ENCODE results near the gene ATP6V1G2. TPM values are rescaled to one million over a fixed set of nuclear protein-coding genes. Genes with fewer than 3 reads are reported as not detected.
A peak's percentile ranks its signal among the peaks of the same experiment; 100 is the strongest.
"Not testable (repeated sequence)": the region's sequence is repeated elsewhere in the genome, so short reads cannot be mapped to it uniquely, and the experiment has no call there.

ATP6V1G2 gene
- polyA plus RNA-seq (ENCODE audit: insufficient read length in 10 of 10): 1 to 10 TPM; 2.5 to 5.9 (median 3.9) TPM
- long read RNA-seq, donor 1, partial matches to known transcripts: 0 of 1 reads
- long read RNA-seq, donor 1, other reads (novel, unspliced or antisense): 0 of 1 reads
- long read RNA-seq, donor 2, partial matches to known transcripts: 0 of 1 reads
- long read RNA-seq, donor 2, other reads (novel, unspliced or antisense): 0 of 1 reads
- long read RNA-seq, donor 3: 0 reads
- long read RNA-seq, donor 4, partial matches to known transcripts: 0 of 1 reads
- long read RNA-seq, donor 4, other reads (novel, unspliced or antisense): 0 of 1 reads
- long read RNA-seq, donor 5, partial matches to known transcripts: 21 of 27 reads
- long read RNA-seq, donor 5, other reads (novel, unspliced or antisense): 5 of 27 reads
- long read RNA-seq, donor 6, partial matches to known transcripts: 0 of 2 reads
- long read RNA-seq, donor 6, other reads (novel, unspliced or antisense): 0 of 2 reads
- long read RNA-seq, donor 7: 0 reads
- long read RNA-seq, donor 8: 0 reads
- long read RNA-seq, donor 9: 0 reads

DNA sequence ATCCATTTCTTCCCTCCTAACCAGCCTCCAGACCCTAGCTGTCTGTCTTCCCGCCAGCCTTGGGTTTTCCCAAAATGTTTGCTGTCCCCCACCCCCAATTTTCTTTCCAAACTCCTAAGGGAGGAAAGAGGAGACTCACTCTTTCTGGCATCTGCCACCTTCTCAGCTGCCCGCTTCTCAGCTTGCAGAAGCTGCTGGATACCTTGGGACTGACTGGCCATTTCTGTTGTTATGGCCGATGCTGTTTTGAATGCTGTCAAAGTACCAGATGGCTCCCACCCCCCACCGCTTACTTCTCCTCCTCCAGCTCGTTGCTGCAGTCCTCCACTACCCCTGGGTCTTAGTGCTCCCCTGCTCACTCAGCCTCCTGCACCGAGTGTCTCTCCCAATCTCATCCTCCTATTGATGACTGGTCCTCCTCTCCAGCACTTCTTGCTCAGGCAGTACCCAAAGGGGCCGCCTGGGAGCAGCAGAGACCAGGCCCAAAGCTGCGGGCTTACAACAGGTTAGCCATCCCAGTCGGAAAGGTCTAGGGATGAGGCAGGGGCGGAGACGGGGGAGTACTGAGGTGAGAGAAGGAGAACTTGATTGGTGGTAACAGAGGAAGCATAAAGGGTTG is at the start of gene ATP6V1G2:
Gene ATP6V1G2 (minus strand): TSS at position 270 of the 619 bp plus-strand sequence. CDS start 49 bp downstream, at position 221.
- DNase-seq: peak; percentile 89 to 96 (median 90)

DNA sequence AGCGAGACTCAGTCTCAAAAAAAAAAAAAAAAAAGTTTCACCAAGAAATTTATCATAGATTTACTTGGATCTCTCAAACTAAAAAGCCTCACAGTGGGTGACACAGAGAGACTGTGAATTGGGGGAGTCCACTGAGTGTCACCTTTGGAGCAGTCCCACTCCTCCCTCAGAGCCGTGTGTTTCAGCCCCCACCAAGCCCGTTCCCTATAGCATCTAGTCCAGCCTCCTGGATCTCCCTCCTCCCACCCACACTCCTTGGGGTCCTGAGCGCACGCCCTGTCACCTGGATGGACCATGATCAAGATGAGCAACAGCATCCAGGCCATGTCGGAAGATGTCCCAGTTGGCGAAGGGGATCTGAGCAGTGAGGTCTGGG is 46.0 kb upstream of the ATP6V1G2 start:
- DNase-seq: no peak

DNA sequence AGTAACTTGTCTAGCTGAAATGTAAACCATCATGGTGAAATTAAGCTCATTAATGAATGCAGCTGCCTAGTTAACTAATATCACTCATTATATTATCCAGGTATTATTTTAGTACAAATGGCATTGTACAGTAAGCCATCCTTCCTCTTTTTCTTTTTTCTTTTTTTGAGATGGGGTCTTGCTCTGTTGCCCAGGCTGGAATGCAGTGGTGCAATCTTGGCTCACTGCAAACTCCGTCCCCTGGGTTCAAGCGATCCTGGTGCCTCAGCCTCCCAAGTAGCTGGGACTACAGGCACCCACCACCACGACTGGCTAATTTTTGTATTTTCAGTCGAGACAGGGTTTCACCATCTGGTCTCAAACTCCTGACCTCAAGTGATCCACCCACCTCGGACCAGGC is 44.3 kb upstream of the ATP6V1G2 start:
- not testable (repeated sequence) for DNase-seq

DNA sequence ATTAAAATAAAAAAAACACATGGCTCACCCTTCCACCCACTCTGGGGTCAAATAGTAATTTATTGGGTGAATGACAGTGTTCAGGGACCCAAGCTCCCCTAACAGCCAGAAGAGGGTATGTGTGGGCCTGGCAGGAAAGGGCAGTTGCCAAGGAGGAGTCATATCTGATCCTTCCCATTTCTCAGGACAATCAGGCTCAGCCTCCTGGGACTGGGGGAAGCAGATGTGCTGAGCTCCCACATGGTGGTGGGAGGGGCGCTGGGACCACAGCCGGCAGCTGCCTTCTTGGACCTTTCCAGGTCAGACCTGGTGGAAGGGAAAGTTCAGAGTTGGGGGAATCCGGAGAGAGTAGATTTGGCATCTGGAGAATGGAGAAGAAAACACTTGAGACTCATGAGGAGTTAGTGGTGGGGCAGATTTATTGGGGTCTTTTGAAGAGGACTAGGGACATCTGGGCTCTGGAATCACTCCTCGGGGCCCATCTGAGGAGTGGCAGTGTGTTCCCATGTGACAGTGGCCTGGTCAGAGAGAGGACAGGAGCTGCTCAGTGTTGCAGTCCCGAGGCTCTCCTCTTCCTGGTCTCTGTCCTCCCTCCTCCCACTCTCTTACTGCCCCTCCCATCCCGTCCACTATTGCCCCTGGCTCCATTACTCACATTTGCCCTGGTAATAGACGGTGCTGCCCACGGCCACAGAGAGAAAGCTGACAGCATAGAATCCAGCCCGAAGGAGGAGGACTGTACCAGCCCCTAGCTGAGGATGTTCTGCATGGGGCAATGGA is 42.7 kb upstream of the ATP6V1G2 start:
- DNase-seq: no peak

DNA sequence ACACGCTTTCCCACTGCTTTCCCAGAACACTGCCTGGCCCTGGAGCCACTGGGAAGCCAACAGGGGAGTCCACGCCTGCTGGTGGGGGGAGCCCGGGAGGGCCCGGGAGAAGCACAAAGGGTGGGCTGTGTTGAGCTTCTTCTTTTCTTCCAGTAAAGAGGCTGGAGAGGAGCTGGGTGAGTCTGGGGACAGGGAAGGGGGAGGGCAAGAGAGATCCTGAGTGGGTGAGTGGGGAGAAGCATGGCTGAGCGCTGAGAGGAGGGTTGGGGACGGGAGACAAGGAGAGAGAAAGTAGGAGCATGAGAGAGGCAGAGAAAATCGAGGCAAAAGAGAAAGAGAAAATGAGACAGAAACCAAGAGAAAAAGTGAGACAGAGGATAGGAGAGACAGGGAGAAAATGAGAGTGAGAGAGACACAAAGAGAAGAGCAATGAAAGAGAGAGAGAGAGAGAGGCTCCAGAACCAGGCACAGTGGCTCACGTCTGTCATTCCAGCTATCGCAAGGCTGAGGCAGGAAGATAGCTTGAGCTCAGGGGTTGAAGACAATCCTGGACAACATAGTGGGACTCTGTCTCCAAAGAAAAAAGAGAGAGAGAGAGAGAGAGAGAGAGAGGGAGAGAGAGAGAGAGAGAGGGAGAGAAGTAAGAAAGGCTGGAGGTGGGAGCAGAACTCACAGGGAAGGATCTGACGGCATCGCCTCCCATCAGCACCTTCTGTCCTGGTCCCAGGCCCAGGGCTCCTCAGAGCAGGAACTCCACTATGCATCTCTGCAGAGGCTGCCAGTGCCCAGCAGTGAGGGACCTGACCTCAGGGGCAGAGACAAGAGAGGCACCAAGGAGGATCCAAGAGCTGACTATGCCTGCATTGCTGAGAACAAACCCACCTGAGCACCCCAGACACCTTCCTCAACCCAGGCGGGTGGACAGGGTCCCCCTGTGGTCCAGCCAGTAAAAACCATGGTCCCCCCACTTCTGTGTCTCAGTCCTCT is 41.7 kb upstream of the ATP6V1G2 start:
- DNase-seq: no peak

DNA sequence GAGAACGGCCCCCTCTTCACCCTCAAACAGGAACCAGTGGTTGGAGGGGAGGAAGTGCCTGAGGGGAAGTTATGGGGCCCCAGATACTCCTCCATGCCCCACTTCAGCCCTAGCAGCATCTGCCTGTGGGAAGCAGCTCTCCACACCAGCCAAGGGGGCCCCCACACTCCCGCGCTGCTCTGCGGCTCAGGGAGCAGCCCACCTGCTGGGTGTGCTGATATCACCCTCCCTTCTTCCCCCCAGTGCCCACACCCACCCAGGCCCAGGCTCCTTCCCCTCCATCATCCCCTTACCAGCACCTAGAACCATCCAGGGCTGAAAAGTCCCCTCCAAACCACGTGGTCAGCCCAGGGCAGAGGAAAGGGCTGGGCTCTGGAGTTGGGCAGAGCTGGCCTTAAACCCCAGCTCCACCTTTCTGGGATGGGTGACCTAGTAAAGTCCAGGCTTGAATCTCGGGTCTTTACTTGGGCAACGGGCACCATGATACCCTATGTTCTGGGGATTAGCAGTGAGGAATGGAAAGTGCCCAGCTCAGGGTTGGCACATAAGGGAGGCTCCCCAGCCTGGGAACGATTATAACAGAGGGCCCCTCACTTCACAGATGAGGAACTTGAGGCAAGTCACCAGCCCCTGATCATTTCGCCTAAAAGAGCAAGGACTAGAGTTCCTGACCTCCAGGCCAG is 40.3 kb upstream of the ATP6V1G2 start:
- DNase-seq: peak in 1 of 3 donors; percentile 35

DNA sequence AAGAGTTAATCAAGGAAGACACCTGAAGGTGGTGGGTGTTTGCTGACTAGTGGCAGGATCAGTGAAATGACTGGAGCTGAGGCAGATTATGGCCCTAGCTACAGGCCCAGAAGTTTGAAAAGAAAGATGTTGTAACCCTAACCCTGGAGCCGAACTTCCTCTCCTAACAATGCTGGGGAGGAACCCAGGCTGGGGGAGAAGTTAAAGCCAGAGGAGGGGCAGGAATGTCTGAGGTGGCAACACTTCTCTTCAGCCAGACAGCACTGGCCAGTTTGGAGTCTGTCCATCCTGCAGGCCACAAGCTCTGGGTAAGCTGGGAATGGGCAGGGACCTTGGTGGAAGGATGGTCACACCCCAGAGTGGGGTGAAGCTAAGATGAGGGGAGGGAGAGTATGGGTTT is 39.6 kb upstream of the ATP6V1G2 start, which contains the start of gene LST1:
Gene LST1 (plus strand): TSS at position 270 of the 400 bp plus-strand sequence. CDS start 1,023 bp downstream, outside the sequence.
- peak in 1 of 3 donors; percentile 33 for DNase-seq

DNA sequence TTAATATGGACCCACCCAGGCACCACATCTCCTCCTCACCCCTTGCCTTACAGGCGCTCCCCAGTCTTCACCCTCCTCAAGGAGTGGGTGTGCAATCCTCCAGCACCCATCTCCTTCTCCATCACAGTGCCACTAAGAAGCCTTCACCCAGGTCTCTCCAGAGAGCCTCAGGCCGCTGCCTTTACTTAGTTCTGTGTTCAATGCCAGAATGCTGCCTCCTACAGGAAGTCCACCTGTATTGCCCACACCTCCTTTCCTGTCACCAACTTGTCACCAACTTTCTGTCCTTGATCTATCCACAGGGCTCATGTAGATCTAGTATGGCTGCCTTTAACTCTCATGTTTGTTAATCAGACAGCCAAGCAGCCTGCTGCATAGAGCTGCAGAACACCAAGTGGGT is 39.1 kb upstream of the ATP6V1G2 start:
- DNase-seq: no peak

DNA sequence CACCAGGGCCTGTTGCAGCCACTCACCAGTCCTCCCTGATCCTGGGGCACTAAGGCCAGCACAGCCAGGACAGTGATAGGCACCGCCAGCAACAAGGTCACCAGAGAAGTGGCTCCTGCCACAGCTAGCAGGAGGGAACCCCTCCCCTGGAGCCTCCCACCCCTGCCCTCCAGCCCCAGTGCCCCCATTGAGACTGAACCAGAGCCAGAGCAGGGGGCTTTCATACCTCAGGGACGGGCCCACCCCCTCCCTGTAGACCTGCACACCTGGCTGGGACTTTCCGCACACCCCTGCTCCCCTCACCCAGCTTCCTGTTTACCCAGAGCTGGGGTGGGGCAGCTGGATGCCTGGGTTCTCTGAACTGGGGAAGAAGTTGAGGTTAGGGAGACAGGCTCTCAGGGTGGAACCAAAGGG is 35.8 kb upstream of the ATP6V1G2 start, which contains the start of gene LTB:
Gene LTB (minus strand): TSS at position 195 of the 414 bp plus-strand sequence. CDS start 7 bp downstream, at position 188.
- no peak for DNase-seq

DNA sequence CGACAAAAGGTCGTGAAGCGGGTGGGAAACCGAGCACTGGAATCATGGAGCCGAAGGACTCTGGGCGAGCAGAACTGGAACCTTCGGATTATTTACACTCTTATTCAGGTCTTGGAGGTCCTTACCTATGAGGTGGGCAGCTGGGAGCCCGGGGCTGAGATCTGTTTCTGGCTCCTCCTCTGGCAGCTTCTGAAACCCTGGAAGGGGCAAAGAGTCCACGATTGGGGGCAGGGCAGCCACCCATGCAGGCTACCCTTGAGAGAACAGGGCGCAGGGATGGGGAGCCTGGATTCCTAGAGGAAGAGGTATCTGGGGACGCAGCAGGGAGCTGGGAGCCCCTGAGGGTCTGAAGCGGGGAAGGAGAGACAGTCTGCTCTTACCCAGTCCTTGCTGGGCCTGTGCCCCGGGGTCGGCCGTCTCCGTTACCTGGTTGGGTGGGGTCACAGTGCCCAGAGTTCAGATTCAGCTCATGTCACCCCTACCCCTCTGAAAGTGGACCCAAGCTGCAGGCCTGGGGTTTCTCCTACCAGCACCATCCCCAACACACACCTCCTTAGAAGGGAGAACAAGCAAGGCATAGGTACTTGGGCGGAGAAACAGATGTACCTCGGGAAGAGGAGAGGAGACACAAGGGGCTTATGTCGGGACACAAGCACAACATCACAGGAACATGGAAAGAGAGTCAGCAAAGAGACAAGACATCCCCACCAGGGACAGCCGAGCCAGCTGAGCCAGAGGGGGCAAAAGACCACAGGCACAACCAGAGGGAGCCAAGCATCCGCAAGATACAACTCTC is 35.2 kb upstream of the ATP6V1G2 start:
- peak in 1 of 3 donors; percentile 22 for DNase-seq

DNA sequence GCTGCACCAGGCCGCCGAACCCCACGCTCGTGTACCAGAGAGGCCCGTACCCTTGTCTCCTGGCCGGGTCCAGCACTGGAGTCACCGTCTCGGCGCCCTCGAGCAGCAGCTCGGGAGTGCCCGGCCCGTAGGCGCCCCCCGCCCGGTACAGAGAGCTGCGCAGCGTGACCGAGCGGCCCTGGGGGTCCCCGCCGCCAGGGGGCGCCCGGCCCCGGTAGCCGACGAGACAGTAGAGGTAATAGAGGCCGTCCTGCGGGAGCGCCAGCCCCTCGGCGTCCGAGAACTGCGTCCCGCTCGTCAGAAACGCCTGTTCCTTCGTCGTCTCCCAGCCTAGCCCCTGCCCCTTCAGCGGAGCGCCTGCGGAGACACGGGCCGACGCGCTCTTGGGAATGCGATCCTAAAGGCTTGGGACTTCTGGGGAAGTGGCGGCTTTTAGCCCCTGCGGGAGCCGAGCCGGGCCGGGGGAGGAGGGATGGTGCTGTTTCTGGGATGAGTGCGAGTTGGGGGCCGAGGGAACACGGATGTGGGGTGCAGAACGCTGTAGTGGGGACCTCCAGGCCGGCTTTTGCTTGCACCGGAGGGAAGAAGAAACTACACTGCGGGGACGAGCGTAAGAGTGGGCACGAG is 34.5 kb upstream of the ATP6V1G2 start:
- peak; percentile 73 to 94 (median 87) for DNase-seq

DNA sequence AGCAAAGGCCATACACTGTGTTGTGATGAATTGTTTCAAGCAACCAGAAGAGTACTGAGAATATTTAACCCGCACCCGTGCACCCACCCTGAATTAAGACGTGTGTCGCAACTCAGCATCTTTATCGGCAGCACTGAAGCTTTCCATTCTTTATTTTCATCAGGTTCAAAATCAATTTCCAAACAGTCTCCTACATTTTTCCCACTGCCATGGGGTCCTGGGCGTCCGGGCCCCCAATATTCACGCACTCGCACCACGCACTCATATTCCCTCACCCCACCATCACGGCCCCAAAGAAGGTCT is 34.0 kb upstream of the ATP6V1G2 start:
- DNase-seq: no peak

DNA sequence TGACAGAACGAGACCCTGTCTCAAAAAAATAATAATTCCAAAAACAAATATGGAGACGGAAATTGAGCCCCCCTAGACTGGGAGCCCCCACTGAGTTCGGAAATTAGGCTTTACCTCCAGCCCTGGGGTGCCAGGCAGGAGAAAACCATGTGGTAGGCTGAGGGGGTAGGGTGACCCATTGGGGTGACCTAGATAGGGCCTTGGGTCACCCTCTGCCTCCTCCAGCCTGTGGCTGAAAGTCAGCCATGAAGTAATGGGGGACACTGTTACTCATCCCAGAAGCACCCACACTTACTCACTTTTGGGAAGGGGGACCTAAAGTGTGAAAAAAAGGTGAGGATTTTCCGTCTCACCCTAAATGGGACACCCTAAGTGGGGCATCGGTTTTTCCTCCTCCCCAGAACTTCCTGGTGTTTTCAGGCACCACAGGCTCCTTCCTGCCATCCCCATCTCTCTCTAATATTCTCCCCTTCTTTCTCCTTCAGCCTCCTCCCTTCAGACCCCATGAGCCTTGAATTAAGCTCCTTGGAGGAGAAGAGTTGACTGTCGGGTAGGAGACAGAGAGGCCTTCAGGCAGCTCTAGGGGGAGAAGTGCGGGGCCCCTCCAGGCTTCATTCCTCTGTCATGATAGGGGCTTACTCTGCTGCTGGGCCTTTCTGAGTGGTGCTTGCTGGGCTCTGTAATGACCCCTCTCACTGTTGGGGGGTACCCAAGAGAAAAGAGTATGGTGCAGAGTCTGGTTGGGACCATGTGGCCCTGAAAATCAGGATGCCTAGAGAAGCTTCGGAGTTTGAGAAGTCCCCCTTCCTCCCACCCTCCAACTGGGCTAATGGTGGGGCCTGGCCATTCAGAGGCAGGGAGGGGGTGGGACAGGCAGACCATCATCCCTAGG is 33.4 kb upstream of the ATP6V1G2 start:
- no peak for DNase-seq

DNA sequence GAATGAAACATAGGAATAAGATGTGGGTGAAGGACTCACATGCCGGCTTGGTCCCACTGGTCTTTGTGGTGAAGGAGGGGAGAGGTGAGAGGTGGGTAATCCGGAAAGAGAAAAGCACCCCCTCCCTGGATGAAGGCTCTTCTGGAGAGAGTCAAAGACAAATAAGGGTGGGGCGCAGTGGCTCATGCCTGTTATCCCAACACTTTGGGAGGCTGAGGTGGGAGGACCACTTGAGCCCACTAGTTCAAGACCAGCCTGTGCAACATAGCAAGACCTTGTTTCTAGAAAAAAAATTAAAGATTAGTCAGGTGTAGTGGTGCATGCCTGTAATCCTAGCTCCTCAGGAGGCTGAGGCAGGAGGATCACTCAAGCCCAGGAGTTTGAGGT is 32.7 kb upstream of the ATP6V1G2 start:
- no peak for DNase-seq

DNA sequence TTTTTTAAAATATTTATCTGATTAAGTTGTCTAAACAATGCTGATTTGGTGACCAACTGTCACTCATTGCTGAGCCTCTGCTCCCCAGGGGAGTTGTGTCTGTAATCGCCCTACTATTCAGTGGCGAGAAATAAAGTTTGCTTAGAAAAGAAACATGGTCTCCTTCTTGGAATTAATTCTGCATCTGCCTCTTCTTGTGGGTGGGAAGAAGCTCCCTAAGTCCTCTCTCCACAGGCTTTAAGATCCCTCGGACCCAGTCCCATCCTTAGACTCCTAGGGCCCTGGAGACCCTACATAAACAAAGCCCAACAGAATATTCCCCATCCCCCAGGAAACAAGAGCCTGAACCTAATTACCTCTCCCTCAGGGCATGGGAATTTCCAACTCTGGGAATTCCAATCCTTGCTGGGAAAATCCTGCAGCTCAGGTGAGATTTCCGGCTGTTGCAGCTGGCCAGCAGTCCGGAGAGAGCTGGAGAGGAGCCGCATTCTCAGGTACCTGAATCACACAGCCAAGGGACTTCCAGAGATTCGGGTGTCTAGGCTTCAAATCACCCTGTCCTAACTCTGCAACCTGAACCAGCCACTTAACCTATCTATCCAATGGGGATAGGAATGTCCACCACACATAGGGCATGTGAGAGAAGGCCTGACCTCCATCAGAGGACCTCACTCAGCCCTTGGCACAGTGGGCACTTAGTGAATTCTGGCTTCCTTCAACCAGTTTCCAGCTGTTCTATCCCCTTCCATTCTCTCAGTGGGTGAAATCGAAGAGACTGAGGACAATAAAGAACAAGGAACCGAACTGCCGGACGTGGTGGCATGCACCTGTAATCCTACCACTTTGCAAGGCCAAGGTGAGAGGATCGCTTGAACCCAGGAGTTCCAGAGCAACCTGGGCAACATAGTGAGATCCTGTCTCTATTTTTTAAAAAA is 32.0 kb upstream of the ATP6V1G2 start:
- DNase-seq: no peak

DNA sequence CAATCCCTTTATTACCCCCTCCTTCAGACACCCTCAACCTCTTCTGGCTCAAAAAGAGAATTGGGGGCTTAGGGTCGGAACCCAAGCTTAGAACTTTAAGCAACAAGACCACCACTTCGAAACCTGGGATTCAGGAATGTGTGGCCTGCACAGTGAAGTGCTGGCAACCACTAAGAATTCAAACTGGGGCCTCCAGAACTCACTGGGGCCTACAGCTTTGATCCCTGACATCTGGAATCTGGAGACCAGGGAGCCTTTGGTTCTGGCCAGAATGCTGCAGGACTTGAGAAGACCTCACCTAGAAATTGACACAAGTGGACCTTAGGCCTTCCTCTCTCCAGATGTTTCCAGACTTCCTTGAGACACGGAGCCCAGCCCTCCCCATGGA is 31.2 kb upstream of the ATP6V1G2 start:
- no peak for DNase-seq

All from muscle of back (tissue), 13 donors.